Skin epidermis (tissue), 12 donors: ENCODE results near the gene GIGYF2.

Experiments used
- H3K27ac ChIP-seq, 21 experiments: fragments of 200-600 bp; sonication (generic) in 11 of 21; one replicate each; pipeline ENCODE4 v1.5.0; 2020; ENCODE audit warnings: mild to moderate bottlenecking in 3 of 21, inconsistent platforms in 2 of 21, moderate library complexity in 2 of 21
- H3K4me3 ChIP-seq, 7 experiments: fragments of 200-600 bp; sonication (generic) in 2 of 7; one replicate each; pipeline ENCODE4 v1.5.0; 2020; ENCODE audit warnings: inconsistent platforms in 2 of 7, mild to moderate bottlenecking in 2 of 7, moderate library complexity in 1 of 7

Gene GIGYF2

DNA sequence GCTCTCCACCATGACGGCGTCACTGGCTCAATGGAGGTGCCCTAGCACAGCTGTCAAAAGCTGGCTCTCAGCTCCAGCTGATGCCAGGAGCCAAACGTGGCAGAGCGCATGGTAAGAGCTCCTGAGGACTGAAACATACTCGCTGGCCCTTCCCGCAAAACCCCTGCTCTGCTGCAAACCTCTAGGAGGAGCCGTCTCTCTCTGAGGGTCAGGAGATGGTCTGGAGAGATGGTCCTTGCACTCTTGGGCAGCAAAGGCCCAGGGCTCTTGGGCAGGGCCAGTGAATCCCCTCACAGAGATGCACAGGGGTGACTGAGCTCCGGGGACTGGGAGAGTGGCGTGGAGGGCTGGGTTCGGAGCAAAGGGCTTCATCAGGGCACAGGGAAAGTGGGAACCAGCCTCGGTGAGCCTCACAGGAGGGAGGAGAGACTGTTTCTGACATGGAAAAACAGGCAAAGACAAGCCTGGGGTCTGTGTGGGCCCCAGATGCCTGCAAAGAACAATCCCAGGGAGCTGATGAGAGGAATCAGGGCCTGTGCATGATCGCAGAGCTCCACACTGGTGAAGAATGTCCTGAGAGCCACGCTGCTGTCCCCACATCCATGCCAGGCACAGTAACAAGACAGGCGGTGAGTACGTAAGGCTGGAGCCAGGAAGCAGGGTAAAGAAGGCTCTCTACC lies 190.2 kb downstream of the GIGYF2 start:
- Histone ChIP-seq H3K27ac (no peak overlapping the region), H3K4me3 (no peak overlapping the region)

DNA sequence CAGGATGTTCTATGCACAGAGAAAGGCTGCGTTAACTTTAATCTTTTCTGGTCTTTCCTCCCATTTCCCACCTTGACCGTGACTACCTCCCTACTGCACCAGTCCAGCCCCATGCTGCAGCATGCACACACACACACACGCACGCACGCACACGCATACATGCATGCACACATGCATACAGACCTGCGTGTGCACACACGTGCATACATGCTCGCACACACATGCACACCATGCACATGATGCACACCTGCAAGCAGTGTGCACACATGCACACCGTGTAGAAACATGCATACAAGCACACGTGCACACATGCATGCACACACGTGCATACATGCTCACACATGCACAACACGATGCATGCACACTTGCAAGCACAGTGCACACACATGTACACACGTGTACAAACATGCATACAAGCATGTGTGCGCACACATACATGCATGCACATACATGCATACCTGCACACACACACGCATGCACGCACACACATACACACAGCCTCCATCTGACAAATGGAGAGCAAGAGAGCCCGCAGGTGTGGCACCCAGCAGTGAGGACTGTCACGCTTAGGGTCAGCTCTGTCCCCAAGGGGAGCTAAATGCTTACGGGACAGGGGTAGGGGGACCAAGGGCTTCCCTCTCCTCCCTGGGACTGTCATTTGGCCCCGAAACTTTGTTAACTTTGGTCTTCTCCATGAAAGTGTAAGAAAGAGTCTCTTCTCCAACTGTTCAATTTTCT lies 191.1 kb downstream of the GIGYF2 start:
- no peak overlapping the region for H3K27ac ChIP-seq
- H3K4me3 ChIP-seq: no peak overlapping the region

DNA sequence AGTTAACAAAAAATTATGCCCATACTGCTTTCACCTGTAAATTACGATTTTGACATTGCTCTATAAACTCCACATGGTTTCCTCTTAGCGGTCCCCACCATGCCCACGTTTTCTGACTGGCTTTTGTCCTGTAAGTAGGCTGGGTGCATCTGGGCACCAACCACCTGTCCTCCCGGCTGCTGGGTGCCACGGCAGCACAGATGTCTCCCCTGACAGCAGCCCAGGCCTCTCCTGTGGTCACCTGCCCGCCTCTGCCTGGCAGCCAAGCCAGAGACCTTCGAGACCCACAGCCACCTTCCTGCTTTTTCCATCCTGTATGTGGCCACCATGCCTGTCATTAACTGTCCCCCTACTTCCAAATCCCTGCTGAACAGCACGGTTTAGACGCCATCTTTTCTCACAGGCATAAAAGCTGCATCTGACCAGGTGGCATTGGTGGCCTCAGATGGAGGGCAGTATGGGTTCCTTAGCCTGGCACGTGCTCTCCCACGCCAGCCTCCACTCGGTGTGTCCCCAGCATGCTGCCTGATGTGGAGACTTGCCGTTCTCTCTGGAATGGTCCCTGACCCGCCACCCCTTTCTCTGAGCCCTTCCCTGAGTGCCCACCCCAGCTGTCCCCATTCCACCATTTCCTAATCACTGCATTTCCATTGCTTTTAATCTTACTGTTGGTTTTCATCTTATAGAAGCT lies 191.9 kb downstream of the GIGYF2 start:
- Histone ChIP-seq H3K4me3 (no peak overlapping the region), H3K27ac (no peak overlapping the region)

DNA sequence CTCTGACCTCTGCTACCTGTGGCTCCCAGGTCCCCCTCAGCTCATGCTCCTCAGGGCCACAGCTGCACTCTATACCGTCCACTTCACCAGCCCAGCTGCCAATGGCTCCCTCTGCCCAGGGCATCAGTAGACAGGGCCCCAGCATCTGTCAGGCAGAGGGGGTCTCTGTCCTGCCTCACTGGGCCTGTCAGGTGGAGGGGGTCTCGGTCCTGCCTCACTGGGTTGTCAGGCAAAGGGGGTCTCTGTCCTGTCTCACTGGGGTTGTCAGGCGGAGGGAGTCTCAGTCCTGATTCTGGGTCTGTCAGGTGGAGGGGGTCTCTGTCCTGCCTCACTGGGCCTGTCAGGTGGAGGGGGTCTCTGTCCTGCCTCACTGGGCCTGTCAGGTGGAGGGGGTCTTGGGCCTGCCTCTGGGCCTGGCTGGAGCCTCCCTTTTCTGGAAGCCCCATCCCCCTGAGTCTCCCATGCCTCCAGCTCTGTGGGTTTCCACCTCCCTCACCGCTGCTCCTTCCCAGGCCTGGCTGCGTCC lies 192.8 kb downstream of the GIGYF2 start:
- H3K4me3 ChIP-seq: no peak overlapping the region
- no peak overlapping the region for H3K27ac ChIP-seq

DNA sequence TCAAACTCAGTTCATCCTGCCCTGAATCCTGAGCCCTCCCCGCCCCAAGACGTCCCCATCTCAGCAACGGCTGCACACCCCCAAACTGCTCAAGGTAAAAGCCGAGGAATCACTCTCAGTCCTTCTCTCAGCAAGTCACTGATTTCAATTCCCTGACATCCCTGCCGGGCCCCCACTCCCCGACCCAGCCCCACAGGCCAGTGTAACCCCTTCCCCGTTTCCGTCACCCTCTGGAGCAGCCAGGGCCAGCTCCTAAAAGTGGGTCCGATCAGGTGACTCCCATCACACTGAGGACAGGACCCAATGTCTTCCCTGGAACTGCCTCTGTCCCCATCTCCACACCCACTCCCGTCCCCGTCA lies 193.4 kb downstream of the GIGYF2 start:
- Histone ChIP-seq H3K4me3 (no peak overlapping the region), H3K27ac (no peak overlapping the region)

- H3K27ac ChIP-seq: peak overlapping the region in 4 of 21 experiments; percentile 15 to 45 (median 34)
- no peak overlapping the region for H3K4me3 ChIP-seq
Observed at GRCh38 chr2:232890896-232891601, 193.9 kb downstream of the GIGYF2 start.

DNA sequence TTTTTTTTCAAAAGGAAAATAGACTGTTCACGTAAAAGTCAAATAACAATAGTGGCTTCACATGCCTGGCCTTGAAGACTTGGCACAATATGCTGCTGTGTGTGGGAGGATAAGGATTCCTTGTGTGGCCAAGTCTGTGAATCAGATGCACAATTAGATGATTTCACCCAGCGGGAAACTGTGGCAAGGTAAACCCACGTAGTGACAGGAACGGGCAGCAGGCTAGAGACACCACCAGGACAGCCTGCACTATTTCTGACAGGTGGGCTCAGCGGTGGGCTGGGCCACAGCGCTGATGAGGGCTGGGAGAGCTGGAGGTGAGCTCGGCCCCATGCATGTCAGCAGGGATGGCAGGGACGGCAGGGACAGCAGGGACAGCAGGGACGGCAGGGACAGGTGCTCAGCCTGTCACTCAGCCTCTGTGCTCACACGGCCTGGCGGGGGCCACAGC lies 194.5 kb downstream of the GIGYF2 start:
- Histone ChIP-seq H3K4me3 (no peak overlapping the region), H3K27ac (peak overlapping the region in 4 of 21 experiments; percentile 15 to 45 (median 34))

DNA sequence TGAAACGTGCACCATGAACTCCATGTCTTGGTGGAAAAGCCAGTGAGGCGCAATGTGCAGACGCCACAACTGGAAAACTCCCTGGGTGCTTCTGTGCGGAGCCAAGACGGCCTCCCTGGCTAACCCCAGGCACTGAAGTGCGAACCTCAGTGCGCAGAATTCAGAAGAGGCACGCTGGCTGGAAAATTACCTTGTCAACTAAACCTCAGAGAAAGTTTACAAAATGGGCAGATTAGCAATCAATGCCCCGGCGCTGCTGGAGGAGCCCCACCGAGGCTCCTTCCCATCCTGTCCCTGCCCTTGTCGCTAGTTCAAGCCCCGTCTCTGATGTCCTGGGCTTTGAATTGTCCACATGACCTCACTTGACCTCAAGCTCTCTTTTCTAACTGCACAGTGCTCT lies 195.1 kb downstream of the GIGYF2 start:
- no peak overlapping the region for H3K27ac ChIP-seq
- no peak overlapping the region for H3K4me3 ChIP-seq

- Histone ChIP-seq H3K4me3 (no peak overlapping the region), H3K27ac (no peak overlapping the region)
Observed at GRCh38 chr2:232892843-232893242, 195.7 kb downstream of the GIGYF2 start.

- Histone ChIP-seq H3K27ac (no peak overlapping the region), H3K4me3 (no peak overlapping the region)
Observed at GRCh38 chr2:232893834-232894233, 196.7 kb downstream of the GIGYF2 start.

DNA sequence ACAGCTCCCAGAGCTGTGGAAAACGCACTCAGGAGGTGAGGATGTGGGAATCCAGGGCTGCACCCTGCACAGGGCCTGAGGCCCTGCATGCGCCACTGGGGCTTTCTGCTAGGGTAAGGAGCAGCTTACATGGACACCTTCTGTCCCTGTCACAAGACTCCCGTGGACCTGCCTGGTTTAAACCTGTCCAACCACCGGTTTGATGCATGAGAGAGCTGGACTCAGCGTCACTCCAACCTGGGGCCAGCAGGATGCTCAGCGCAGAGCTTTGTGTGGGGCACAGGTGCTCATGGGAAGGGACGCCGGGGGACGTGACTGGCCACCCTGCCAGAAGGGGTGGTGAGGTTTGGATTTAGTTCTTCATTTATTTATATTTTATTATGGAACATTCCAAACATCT lies 197.1 kb downstream of the GIGYF2 start:
- H3K4me3 ChIP-seq: no peak overlapping the region
- no peak overlapping the region for H3K27ac ChIP-seq

GRCh38 chr2:232894746-232895145 lies 197.6 kb downstream of the GIGYF2 start:
- H3K27ac ChIP-seq: no peak overlapping the region

DNA sequence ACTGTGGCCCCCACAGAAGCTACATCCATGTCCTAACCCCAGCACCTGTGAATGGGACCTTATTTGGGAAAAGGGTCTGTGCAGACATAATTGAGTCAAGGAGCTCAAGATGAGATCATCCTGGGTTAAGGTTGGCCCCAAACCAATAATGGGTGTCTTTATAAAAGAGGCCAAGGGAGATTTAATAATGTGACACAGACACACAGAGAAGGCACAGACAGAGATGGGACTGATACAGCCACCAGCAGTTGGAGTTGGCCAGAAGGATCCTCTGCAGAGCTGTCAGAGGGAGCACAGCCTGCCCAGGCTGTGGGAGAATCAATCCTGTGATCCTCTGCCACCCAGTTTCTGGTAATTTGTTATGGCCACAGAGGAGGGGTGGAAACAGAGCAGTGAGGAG lies 199.0 kb downstream of the GIGYF2 start:
- no peak overlapping the region for H3K27ac ChIP-seq
- no peak overlapping the region for H3K4me3 ChIP-seq

More at GRCh38 chr2:232894746-232895145, 197.6 kb downstream of the GIGYF2 start:
- no peak overlapping the region for H3K4me3 ChIP-seq

GRCh38 chr2:232896720-232897597 lies 199.8 kb downstream of the GIGYF2 start:
- no peak overlapping the region for H3K4me3 ChIP-seq

DNA sequence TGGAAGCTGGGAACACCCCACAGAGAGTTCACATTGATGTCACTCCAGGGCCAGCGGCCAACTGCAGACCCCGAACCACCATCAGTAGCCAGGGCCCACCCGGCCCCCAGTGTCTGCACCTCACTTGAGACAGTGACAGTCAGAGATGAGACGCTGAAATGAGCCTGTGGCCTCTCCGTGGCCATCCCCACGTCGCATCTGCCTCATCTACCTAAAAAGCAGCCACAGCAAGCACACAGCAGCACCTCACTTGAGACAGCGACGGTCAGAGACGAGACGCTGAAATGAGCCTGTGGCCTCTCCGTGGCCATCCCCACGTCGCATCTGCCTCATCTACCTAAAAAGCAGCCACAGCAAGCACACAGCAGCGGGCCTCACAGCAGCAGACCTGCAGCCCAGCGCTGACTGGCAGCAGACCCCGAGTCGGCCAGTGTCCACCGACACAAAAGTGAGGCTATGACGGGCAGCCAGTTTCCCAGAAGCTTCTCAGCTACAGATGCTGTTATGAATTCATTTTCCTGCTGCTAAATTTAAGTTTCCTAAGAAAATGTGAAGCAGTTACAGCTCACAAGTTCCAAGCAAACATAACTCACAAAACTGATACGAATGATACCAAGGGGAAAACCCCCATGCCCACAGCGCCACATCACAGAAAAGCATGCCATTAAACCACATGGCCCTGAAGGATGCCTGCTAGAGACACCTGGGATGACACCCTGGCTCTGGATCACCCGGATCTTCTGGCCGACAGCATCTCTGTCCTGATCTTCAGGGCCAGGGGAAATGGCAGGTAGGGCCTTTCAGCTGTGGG lies 200.7 kb downstream of the GIGYF2 start:
- Histone ChIP-seq H3K4me3 (no peak overlapping the region), H3K27ac (no peak overlapping the region)

More at GRCh38 chr2:232896720-232897597, 199.8 kb downstream of the GIGYF2 start:
- H3K27ac ChIP-seq: no peak overlapping the region

DNA sequence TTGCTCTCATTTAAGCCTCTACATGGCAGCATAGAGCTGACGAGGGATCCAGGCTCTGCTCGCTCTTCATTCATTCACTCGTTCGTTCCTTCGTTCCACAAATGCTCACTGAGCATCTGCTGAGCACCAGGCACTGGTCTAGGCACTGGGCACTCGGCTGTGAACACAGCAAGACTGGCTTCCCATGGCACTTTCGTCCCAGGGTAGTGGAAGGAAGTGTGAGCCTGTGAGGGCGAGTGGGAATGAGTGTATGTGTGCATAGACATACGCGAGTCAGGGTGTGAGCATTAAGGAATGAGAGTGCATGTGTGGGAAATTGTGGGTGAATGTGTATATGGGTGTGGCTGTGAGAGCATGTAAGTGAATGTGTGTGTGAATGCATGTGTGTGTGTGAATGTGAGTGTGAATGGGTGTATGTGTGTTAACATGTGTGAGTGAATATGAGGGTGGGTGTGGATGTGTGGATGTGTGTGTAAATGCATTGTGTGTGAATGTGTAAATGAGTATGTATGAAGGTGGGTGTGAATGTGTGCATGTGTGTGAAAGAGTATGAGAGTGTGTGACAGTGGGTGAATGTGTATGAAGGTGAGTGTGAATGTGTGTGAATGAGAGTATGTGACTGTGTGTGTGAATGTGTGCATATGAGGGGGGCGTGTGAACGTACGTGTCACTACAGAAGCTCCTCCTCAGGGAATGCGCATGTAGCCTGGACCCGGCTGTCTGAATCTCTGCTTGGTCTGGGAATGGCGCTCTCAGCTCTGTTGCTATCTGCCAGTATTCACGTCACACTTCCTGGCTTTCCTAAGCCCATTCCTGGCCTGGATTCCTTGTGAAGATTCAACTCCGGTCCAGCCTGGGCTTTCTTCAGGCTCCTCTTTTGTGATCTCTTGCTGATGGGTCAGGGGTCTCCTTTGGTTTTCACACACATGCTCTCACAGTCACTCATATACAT lies 201.7 kb downstream of the GIGYF2 start:
- Histone ChIP-seq H3K4me3 (no peak overlapping the region), H3K27ac (no peak overlapping the region)
